GM19023 (cell line): ENCODE measurements around the gene SCRN1.

Source experiments
- ATAC-seq: cut with Tn5 transposase; IDR thresholded peaks from one replicate; pipeline ENCODE4 v1.9.1; 2021; ENCODE audit warnings: mild to moderate bottlenecking, moderate library complexity; ENCODE audit not compliant: unreplicated experiment

SCRN1 gene

GRCh38 chr7:29935111-29935510 lies 54.5 kb downstream of the SCRN1 start:
- no peak for ATAC-seq

- ATAC-seq, result no peak
Measured at GRCh38 chr7:29929018-29929807, 60.4 kb downstream of the SCRN1 start.

GRCh38 chr7:29926741-29927140 lies 62.9 kb downstream of the SCRN1 start:
- no peak for ATAC-seq

GRCh38 chr7:29926216-29926615 lies 63.4 kb downstream of the SCRN1 start:
- ATAC-seq, result no peak

GRCh38 chr7:29924684-29925083 lies 64.9 kb downstream of the SCRN1 start:
- ATAC-seq, result peak; percentile 51

GRCh38 chr7:29924006-29924405 lies 65.6 kb downstream of the SCRN1 start:
- ATAC-seq, result no peak

- no peak for ATAC-seq
Measured at GRCh38 chr7:29922921-29923700, 66.5 kb downstream of the SCRN1 start.

- peak; percentile 84 for ATAC-seq
Measured at GRCh38 chr7:29921404-29922010, 68.1 kb downstream of the SCRN1 start.

GRCh38 chr7:29920491-29920890 lies 69.1 kb downstream of the SCRN1 start:
- ATAC-seq, result no peak

GRCh38 chr7:29919790-29920189 lies 69.8 kb downstream of the SCRN1 start:
- no peak for ATAC-seq

- no peak for ATAC-seq
Measured at GRCh38 chr7:29918850-29919249, 70.8 kb downstream of the SCRN1 start.

- ATAC-seq, result no peak
Measured at GRCh38 chr7:29917641-29918040, 72.0 kb downstream of the SCRN1 start.

GRCh38 chr7:29915481-29916215 lies 74.0 kb downstream of the SCRN1 start:
- no peak for ATAC-seq

- ATAC-seq, result no peak
Measured at GRCh38 chr7:29914180-29914579, 75.4 kb downstream of the SCRN1 start.

- ATAC-seq, result no peak
Measured at GRCh38 chr7:29906200-29907022, 83.2 kb downstream of the SCRN1 start.

- no peak for ATAC-seq
Measured at GRCh38 chr7:29900745-29901144, 88.9 kb downstream of the SCRN1 start.

GRCh38 chr7:29898301-29898700 lies 91.3 kb downstream of the SCRN1 start:
- no peak for ATAC-seq

- no peak for ATAC-seq
Measured at GRCh38 chr7:29896685-29897411, 92.8 kb downstream of the SCRN1 start.

- ATAC-seq, result no peak
Measured at GRCh38 chr7:29895559-29895958, 94.0 kb downstream of the SCRN1 start.

GRCh38 chr7:29894256-29894655 lies 95.3 kb downstream of the SCRN1 start:
- ATAC-seq, result no peak
